ENCODE data around the gene ABCF3.

Gene ABCF3

DNA sequence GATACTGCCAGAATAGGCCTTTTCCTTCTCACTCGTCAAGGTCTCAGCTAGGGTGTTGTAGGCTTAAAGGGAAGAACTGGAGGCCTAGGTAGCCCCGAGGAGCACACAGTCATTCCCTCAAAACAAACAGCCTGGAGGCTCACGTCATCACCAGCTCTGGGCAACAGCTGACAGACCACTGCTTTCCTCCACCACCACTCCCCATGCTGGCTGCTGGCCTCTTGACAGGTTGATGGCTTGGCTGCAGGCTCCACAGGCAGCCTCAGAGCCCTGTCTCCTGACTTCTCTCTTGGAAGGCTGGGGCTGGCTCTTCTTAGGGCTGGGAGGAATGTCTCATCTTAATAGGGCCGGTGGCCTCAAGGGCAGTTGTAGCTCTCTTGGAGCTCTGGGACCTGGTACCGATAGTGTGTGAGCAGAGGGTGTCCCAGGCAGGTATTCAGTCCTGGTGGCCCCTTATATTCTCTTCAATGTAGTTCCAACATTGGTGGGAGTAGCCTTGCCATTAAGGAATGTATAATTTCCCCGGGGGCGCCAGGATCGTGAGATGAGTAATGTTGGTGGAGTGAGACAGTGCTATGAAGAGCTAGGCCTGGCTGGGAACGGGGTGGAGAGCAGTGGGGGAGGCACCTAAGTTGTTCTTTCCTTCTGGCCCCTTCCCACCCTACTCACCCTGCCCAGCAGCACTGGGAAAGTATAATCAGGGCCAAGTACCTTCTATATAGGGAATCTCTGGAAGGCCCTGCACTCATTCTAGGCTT is 17.5 kb upstream of the ABCF3 start:
- DNase-seq, result no peak

DNA sequence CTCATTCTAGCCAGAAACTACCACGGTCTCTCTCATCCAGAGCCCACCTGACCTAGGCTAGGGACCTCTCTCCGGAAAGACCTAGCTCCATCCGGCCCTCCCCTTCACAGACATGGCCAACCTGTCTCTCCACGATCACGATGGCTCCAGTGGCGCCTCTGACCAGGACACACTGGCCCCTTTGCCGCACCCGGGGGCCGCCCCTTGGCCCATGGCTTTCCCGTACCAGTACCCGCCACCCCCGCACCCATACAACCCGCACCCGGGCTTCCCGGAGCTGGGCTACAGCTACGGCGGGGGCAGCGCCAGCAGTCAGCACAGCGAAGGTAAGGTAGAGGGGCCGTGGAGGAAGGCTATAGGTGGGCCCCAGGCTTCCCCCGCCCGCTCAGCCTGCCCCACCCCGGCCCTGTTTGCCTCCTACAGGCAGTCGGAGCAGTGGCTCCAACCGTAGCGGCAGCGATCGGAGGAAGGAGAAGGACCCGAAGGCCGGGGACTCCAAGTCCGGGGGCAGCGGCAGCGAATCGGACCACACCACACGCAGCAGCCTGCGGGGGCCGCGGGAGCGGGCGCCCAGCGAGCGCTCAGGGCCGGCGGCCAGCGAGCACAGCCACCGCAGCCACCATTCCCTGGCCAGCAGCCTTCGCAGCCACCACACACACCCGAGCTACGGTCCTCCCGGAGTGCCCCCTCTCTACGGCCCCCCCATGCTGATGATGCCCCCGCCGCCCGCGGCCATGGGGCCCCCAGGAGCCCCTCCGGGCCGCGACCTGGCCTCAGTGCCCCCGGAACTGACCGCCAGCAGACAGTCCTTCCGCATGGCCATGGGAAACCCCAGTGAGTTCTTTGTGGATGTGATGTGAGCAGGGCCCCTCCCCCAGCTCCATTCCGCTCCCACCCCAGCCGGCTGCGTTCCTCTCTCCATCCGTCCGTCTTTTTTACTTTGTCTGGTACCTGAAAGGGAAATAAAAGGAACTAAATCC is 15.8 kb upstream of the ABCF3 start:
- no peak for DNase-seq

DNA sequence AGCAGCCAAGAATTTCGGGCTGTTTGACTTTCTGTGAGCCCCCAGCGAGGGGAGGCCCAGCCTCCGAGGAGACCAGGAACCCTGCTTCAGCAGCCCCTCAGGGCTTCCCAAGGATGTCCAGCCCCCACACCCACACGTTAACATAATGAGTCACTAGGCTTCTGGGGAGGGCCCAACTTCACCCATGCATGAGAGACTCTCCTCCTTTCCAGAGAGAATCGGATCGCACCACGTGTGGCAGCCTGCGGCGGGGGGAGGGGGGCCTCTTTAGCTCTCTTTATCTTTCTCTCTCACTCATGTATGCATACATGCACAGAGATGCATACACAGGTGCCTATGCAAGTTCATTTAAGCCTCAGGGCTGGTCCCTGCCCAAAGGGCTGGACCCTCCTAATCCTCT is 14.4 kb upstream of the ABCF3 start:
- no peak for DNase-seq

DNA sequence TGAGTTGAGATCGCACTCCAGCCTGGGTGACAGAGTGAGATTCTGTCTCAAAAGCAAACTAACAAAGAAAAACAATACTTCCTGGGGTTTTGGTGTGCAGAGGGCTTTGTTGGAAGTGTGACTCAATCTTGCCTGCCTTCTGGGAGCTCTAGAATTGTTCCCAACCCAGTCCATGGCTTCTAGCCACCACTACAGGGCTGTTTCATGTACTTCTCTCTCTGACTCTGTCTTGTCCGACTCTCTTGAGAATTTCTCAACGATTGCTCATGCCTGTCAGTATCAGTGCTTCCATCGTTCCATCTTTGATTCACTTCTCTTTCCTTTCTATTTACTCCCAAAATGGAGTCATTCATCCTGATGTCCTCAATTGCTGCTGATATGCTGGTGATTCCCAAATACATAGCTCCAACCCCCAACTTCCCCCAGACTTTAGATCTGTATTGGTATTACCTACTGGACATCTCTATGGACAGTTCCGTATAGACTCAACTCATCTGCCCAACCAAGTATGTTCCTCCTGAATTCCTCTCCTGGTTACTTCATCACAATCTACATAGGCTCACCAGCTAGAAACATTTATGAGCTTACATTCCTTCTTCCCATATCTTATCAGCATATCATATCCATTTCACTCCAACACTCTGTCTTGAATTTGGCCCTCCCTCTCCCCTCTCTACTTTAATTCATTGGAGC is 13.2 kb upstream of the ABCF3 start:
- no peak for DNase-seq

DNA sequence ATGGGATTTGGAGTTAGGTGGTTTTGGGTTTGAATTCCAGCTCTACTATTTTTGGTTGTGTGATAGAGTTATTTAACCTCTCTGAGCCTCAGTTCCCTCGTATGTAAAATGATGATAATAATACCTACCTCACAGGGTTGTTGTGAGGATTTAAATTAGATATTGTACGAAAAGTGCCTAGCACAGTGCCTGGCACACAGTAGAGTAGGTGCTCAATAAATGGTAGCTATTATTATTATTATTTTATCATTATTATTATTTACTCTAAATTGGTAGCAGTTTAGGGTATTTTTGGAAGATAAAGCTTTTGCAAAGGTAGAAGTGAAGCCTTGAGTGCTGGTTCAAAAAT is 12.7 kb upstream of the ABCF3 start:
- no peak for DNase-seq

DNA sequence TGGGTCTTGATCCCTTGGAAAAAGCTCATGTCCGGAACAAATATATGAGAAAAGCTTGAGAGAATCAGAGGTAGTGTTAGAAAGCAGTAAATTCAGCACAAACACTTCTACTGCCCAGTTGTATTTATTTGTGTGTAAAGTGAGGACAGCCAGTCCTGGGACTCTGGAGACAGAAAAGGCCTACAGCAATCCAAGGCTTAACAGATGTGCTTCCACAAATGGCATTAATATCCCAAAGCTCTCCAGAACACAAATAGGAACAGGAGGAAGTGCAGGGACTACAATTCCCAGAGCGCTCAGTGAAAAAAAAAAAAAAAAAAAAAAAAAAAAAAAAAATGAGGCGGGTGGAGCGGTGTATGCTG is 11.7 kb upstream of the ABCF3 start:
- no peak for DNase-seq

DNA sequence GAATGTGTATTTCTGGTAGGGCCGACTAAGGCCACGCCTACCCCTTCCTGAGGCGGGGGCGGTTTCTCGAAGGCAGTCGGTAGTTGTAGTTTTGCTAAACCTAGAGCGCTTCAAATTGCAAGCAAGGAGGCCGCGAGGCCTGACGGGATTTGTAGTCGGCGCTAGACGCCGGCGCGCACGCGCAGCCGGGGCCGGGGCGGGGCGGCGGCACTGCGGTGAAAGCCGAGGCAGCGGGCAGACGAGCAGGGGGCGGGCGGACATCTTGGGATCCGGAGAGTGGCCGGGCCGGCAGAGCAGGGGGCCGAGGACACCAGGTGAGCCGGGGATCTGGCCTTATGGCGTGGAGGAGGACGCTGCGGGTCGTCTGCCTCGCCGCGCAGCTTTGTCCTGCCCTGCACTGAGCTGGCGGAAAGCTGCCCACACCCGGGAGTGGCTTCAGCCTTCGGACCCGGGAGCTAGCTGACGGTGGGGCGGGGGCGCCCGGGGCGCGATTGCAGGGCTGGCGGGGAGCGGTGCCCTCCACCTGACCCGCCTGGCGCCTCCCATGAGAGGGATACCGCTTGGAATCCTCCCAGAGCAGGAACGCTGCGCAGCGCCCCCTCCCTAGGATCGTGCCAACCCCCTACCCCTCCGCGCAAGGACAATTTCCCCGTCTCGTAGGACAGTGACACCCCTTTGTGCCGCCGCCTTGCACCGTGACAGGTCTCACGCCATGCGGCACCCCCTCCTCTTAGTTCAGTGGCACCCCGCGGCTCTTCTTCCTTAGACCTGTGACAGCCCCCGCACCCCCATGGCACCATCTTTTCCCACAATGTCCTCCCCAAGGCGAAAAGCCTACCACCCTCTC is 11.1 kb upstream of the ABCF3 start, which contains the start of gene AP2M1:
TSS of gene AP2M1 (plus strand) at position 210 of the 847 bp plus-strand sequence. CDS start 2,139 bp downstream, outside the sequence.
- DNase-seq, result peak; percentile 98

DNA sequence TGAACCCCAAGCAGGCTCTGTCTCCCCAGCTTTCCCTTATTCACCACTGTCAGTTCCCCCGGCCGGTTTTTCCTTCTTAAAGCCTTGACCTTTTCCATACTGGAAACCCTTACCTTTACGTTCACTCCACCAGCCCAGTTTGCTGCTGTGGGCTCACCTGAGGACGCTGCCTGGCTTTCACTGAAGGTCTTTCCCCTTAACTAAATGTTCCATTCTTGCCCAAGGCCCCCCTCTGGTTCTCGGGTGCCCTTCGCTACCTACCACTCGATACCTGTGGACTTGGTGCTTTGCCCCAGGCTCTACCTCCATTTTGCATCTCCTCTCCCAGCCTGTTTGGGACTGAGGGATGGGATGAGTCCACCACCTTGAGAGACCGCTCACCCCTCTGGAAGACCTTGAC is 10.5 kb upstream of the ABCF3 start:
- DNase-seq, result no peak

DNA sequence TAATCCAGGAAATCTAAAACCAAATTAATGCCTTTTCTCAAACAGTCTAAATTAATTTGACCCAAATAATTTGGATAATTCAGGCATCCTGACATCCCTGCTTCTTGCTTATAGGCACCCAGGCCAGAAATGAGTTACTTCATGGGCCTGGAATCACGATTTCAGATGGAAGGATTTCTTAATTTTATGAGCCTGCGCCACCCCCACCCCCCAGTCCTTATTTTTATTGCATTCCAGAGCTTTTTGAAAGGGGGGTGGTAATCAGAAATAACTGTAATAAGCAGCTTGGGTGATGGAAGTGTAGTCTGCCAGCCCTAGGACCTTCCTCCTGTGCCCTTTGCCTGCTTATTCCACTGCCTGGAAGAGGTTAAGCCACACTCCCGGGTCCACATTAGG is 10.0 kb upstream of the ABCF3 start:
- DNase-seq, result no peak

DNA sequence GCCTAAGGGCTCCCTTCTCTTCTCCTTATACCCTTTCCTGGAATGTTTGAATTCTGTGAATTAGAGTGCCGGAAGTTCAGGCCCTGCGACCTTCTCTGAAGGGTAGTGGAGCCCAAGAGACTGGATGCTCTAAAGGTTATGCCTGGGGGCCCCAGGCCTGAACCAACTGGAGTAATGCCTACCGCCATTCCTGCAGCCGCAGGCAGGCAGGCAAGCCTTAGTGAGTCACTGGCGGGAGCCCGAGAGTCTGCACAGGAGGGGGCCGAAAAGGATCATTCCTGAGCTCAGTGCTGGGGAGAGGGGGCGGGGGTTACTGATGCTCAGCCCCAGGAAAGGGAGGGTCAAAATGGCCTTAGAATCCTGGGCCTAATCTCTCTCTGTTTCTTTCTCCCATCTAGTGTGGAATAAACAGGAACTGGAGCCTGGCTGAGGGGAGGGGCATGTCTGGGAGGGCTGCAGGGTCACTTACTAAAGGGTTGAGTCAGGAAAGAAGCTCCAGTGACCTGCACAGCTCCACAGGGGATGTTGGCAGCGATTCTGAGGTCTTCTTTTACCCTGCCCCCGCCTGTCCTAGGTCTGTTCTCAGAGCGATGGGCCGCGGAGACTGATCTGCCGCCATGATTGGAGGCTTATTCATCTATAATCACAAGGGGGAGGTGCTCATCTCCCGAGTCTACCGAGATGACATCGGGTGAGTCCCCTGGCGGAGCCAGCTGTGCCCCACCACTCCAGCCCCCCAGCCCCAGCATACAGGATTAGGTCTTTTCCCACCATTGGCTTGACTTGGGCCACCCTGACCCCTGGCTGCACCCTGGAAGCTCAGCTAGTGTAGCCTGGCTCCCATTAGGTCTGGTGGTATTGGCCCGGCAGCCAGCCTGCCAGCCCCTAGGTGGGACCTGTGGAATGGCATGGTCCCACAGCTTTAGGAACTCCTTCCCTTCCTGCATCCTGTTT is 9.3 kb upstream of the ABCF3 start:
- peak; percentile 26 for DNase-seq

DNA sequence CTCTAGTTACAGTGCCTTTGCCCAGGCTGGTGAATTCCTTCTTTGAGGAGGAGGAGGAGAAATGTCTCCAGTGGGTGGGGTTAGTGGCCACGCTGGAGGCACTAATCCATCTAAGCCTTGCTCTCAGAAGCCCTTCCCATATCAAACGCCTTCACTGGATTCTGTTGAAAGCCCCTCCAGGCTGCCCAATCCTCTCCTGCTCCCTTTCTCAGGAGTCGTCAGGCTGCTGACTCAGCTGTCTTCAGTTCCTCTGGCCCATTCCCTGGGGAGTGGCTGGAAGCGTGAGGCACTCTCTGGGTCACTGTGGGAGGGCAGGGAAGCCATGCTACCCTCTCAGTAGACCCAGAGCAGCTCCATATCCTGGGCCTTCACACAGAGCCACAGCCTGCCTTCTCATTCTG is 8.7 kb upstream of the ABCF3 start:
- no peak for DNase-seq

DNA sequence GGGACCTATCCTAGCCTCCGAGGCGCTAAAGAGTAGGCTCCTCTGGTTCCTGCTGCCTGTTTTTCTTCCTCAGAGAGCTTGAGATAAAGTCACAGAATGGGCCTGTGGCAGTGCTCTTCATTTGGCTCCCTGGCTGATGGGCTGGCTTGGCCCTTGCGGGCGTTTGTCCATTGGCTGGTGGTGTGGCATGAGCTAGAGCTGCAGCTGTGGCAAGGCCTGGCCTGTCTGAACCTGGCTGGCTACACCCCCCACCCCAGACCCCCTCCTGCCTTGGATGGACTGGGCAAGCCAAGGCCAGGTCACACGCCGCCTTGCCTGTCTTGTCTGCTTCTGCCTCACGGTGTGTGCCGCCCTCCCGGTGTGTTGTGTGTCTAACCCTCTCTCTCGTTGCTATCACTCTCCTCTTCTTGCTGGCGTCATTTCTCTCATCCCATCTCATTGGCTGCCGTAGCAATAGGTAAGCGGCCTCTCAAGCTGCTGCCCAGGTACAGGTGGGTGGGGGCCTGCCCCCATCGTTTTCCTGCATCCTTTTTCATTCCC is 8.2 kb upstream of the ABCF3 start:
- no peak for DNase-seq

DNA sequence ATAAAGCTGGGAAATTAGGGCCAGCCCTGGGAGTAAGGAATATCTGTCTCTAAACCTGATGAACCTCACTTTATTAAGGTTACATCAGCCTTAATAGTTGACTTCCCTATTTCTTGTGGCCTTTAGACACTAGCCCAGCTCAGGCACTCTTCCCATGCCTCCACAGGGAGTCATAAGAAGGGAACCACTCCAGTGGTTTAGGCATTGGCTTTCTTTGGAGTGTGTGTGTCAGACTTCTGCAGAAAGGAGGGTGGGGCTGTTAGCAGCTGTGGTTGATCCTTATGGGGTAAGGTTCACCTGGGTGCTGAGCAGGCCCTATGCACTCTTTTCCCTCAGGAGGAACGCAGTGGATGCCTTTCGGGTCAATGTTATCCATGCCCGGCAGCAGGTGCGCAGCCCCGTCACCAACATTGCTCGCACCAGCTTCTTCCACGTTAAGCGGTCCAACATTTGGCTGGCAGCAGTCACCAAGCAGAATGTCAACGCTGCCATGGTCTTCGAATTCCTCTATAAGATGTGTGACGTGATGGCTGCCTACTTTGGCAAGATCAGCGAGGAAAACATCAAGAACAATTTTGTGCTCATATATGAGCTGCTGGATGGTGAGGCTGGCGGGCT is 7.4 kb upstream of the ABCF3 start:
- DNase-seq, result no peak

DNA sequence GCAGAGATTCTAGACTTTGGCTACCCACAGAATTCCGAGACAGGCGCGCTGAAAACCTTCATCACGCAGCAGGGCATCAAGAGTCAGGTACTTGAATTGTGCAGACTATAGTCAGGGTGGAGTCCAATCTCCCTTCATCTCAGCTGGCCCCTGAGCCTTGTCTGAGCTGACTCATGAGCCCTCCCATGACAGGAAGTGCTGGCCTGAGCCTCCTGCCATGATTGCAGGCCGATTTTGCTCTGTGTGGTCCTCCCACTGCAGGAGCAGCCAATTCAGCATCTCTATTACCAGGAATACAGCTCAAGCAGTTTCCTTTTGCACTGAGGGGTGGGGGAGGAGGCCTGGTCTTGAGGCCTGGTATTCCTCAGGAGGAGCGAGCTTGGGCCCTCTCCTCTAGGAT is 5.8 kb upstream of the ABCF3 start:
- no peak for DNase-seq

DNA sequence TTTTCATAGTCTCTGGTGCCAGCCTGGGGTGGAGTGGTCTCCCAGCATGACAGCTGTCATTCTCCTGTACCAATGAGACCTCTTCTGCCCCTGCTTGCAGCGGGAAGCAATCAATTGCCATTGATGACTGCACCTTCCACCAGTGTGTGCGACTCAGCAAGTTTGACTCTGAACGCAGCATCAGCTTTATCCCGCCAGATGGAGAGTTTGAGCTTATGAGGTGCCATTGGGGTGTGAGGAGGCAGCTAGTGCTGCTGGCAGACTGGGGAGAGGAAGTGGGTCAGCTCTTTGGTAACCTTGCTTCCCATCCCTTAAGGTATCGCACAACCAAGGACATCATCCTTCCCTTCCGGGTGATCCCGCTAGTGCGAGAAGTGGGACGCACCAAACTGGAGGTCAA is 4.4 kb upstream of the ABCF3 start:
- no peak for DNase-seq

DNA sequence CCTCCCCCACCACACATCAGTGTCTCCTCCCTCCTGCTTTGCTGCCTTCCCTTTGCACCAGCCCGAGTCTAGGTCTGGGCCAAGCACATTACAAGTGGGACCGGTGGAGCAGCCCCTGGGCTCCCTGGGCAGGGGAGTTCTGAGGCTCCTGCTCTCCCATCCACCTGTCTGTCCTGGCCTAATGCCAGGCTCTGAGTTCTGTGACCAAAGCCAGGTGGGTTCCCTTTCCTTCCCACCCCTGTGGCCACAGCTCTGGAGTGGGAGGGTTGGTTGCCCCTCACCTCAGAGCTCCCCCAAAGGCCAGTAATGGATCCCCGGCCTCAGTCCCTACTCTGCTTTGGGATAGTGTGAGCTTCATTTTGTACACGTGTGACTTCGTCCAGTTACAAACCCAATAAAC is 2.3 kb upstream of the ABCF3 start:
- no peak for DNase-seq

DNA sequence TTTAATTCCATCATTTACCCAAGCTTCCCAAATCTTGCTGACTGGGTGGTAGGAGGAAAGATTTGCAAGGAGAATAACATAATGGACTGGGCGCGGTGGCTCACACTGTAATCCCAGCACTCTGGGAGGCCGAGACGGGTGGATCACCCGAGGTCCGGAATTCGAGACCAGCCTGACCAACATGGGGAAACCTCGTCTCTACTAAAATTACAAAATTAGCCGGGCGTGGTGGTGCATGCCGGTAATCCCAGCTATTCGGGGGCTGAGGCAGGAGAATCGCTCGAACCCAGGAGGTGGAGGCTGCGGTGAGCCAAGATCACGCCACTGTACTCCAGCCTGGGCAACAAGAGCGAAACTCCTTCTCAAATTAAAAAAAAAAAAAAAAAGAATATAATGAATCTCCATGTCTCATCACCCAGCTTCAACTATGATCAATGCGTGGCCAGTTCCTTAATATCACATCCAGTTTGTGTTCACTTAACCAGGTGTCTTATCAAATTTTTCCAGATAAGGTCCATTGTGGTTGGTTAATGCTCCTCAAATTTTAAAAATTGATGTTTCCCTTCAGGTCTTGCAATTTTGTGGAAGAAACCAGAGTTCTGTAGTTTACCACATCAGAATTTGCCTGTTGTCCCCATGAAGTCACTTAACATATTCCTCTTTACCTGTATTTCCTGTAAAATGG is 1.3 kb upstream of the ABCF3 start:
- no peak for DNase-seq

DNA sequence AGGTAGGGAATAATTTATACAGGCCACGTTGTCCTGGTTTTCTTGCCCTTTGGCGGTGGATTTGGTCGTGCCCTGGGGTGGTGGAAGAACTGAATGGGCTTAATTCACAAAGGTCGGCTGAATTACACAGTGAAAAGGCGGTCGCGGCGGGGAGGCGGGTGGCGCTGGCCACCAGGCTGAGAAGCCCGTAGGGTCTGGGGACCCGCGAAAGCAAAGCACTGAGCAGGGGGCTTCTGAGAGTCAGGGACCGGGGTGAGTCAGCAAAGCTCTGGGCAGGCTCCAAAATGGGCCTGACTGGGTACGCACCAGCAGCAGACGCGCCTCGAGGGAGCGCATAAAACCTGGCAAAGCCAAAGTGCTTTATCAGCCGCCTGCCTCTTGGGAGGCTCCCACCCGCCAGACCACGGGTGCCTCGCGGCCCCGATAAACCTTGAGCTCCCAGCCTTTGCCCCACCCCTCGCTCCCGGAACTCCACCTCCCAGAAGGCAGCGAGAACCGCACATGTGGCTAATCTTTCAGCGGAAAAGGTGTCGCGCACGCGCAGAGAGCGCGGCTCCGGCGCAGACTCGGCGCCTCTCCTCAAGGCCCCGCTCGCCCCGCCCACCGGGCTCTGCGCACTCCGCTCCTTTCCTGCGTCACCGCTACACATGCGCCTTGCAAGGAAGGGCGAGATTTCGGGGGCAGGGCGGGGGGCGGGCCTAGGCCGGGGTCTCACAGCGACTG is 377 bp upstream of the ABCF3 start:
- DNase-seq, result peak; percentile 99

DNA sequence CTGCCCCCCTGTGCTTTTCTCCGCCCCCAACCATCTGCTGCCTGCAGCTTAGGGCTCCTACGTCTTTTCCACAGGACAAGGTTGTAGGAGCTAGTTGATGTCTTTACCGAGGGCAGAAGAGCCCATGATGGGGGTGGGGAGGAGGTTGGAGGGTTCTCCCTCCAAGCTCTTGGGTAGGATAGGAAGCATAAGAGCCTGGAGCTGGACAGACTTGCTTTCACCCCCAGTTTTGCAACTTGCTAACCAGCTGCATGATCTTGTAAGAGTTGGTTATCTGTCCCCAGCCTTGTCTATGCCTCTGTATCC is 856 bp downstream of the ABCF3 start:
- no peak for DNase-seq

DNA sequence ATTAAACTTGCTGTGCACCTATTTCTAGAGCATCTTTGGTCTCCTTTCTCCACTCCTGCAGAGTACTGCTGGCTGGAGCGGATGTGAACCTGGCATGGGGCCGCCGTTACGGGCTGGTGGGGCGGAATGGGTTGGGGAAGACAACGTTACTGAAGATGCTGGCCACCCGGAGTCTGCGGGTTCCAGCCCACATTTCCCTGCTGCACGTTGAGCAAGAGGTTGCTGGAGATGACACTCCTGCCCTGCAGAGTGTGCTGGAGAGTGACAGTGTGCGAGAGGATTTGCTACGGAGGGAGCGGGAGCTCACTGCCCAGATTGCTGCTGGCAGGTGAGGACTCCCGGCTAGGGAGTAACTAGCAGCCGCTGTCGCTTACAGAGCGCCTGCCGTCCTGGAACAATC is 2.1 kb downstream of the ABCF3 start:
- no peak for DNase-seq
